Adrenal gland (tissue), 5 donors: ENCODE data around the gene PRDM11.

Experiments used
- CTCF ChIP-seq, 6 experiments: fragments of 450-650 bp in 4 of 6; fragments of 200-600 bp in 2 of 6; sonication (generic) in 1 of 6; IDR thresholded peaks; 1 replicate in 5 of 6; 2 replicates in 1 of 6; pipeline versions ENCODE4 v1.5.1 to v1.8.0; 2016 to 2021; ENCODE audit warnings: antibody characterized with exemption in 6 of 6, mild to moderate bottlenecking in 2 of 6, moderate library complexity in 1 of 6
- POLR2A ChIP-seq, 2 donors: fragments of 450-650 bp; IDR thresholded peaks; one replicate each; pipeline ENCODE4 v1.6.1; 2017; ENCODE audit warnings: antibody characterized with exemption in 2 of 2, mild to moderate bottlenecking in 2 of 2, moderate library complexity in 1 of 2
- donor health status: DM: no; HTN: no; CAD: no.

GRCh38 chr11:45142241-45143055 lies 4.0 kb upstream of the PRDM11 start:
- TF ChIP-seq CTCF (IDR thresholded peaks at IDR 0.05) (no peak), POLR2A (IDR thresholded peaks at IDR 0.05) (no peak)
